Tibial nerve (tissue), 4 donors: ENCODE results near the gene BDKRB2. TPM values are rescaled to one million over a fixed set of nuclear protein-coding genes. Genes with fewer than 3 reads are reported as not detected.

Source experiments
- DNase-seq, 2 donors: peaks; one replicate each; pipeline ENCODE4 v3.0.0-alpha.2; 2019; ENCODE audit warnings: low spot score in 2 of 2
- H3K27ac ChIP-seq, 4 donors: fragments of 200-600 bp; sonication (generic) in 3 of 4; one replicate each; pipeline ENCODE4 v1.5.1; 2017 to 2019; ENCODE audit warnings: mild to moderate bottlenecking in 1 of 4
- H3K27me3 ChIP-seq, 2 donors: fragments of 200-600 bp; sonication (generic) in 1 of 2; one replicate each; pipeline versions ENCODE4 v1.5.1 to v1.6.0; 2017 to 2019
- H3K36me3 ChIP-seq, 3 donors: fragments of 200-600 bp; sonication (generic); one replicate each; pipeline ENCODE4 v1.5.1; 2018 to 2019
- H3K4me1 ChIP-seq, 4 donors: fragments of 200-600 bp; sonication (generic) in 3 of 4; one replicate each; pipeline ENCODE4 v1.5.1; 2017 to 2019
- H3K4me3 ChIP-seq, 4 donors: fragments of 200-600 bp; sonication (generic) in 3 of 4; one replicate each; pipeline ENCODE4 v1.5.1; 2017 to 2019; ENCODE audit warnings: mild to moderate bottlenecking in 1 of 4, moderate library complexity in 1 of 4
- H3K9me3 ChIP-seq, 4 donors: fragments of 200-600 bp; sonication (generic) in 3 of 4; one replicate each; pipeline ENCODE4 v1.5.1; 2017 to 2019
- CTCF ChIP-seq, 5 experiments: fragments of 200-600 bp in 3 of 5; fragments of 450-650 bp in 2 of 5; sonication (generic) in 3 of 5; IDR thresholded peaks; one replicate each; pipeline ENCODE4 v1.5.1; 2016 to 2019; ENCODE audit warnings: antibody characterized with exemption in 5 of 5, mild to moderate bottlenecking in 3 of 5, moderate library complexity in 2 of 5
- EP300 ChIP-seq, 2 donors: sonication (generic); formaldehyde crosslinking; IDR thresholded peaks; one replicate each; pipeline ENCODE4 v1.6.1; 2017; ENCODE audit warnings: antibody characterized with exemption in 2 of 2, mild to moderate bottlenecking in 1 of 2
- POLR2A ChIP-seq, 2 donors: fragments of 450-650 bp; IDR thresholded peaks; one replicate each; pipeline ENCODE4 v1.6.1; 2017; ENCODE audit warnings: antibody characterized with exemption in 2 of 2, mild to moderate bottlenecking in 2 of 2, moderate library complexity in 2 of 2
- WGBS, 2 donors: methylation state at CpG; one replicate each; pipeline ENCODE4 v1.1.5; 2018; 5-methylcytosine and 5-hydroxymethylcytosine counted together
- total RNA-seq, 4 donors: library from RNA; depleted of rRNA; stranded (reverse); fragments of >200 nt; gene quantifications; one replicate each; pipeline ENCODE4 v1.1.0, GENCODE V29; 2016

The BDKRB2 gene
- total RNA-seq, 4 donors from 2014 or later: 10.5 to 26.8 (median 18.4) TPM

- TF ChIP-seq EP300 (IDR thresholded peaks at IDR 0.05) (no peak), POLR2A (IDR thresholded peaks at IDR 0.05) (no peak), CTCF (IDR thresholded peaks at IDR 0.05) (no peak)
- Histone ChIP-seq H3K4me3 (no peak overlapping the region), H3K9me3 (no peaks in the 10 kb centered on the region), H3K27ac (no peak overlapping the region), H3K27me3 (no peaks in the 10 kb centered on the region), H3K4me1 (peaks cover 0 to 8% (median 0%) of the 10 kb centered on the region in 4 donors), H3K36me3 (no peaks in the 10 kb centered on the region)
- WGBS, 2 donors: 56 to 58% methylated on average over 16 of the region's 16 CpGs
- no peak for DNase-seq
Observed at GRCh38 chr14:96265383-96266095, 60.9 kb downstream of the BDKRB2 start.

- Histone ChIP-seq H3K9me3 (peaks cover 0 to 17% (median 0%) of the 10 kb centered on the region in 4 donors), H3K27me3 (no peaks in the 10 kb centered on the region), H3K36me3 (no peaks in the 10 kb centered on the region), H3K4me3 (no peak overlapping the region), H3K4me1 (peaks cover 0 to 8% (median 0%) of the 10 kb centered on the region in 4 donors), H3K27ac (no peak overlapping the region)
- DNase-seq: no peak
- TF ChIP-seq EP300 (IDR thresholded peaks at IDR 0.05) (no peak), POLR2A (IDR thresholded peaks at IDR 0.05) (no peak), CTCF (IDR thresholded peaks at IDR 0.05) (no peak)
- WGBS, 2 donors: 11 to 15% methylated on average over 3 of the region's 3 CpGs
Observed at GRCh38 chr14:96267336-96267735, 62.7 kb downstream of the BDKRB2 start.

GRCh38 chr14:96267916-96268315, 63.3 kb downstream of the BDKRB2 start:
- H3K36me3 ChIP-seq: no peaks in the 10 kb centered on the region
- no peak for DNase-seq
- peaks cover 0 to 22% (median 0%) of the 10 kb centered on the region in 4 donors for H3K9me3 ChIP-seq
- no peak overlapping the region for H3K4me3 ChIP-seq
- H3K4me1 ChIP-seq: peaks cover 0 to 8% (median 0%) of the 10 kb centered on the region in 4 donors
- 91 to 92% methylated on average over 4 to 5 of the region's 5 CpGs for WGBS, 2 donors
- H3K27ac ChIP-seq: no peak overlapping the region
- no peaks in the 10 kb centered on the region for H3K27me3 ChIP-seq
- no peak for TF ChIP-seq POLR2A (IDR thresholded peaks at IDR 0.05)
- TF ChIP-seq CTCF (IDR thresholded peaks at IDR 0.05): no peak
- TF ChIP-seq EP300 (IDR thresholded peaks at IDR 0.05): no peak

- no peak overlapping the region for H3K4me3 ChIP-seq
- H3K27me3 ChIP-seq: no peaks in the 10 kb centered on the region
- TF ChIP-seq CTCF (IDR thresholded peaks at IDR 0.05) (no peak), EP300 (IDR thresholded peaks at IDR 0.05) (peak in 1 of 2 donors; percentile 31)
- peaks cover 0 to 22% (median 0%) of the 10 kb centered on the region in 4 donors for H3K9me3 ChIP-seq
- peaks cover 0 to 8% (median 0%) of the 10 kb centered on the region in 4 donors for H3K4me1 ChIP-seq
- 77 to 82% methylated on average over 22 of the region's 22 CpGs for WGBS, 2 donors
- H3K36me3 ChIP-seq: no peaks in the 10 kb centered on the region
- DNase-seq: peak; percentile 32 to 40
- peak overlapping the region in 1 of 4 donors; percentile 43 for H3K27ac ChIP-seq
Observed at GRCh38 chr14:96268431-96269358, 64.1 kb downstream of the BDKRB2 start.

GRCh38 chr14:96269359-96269710, 64.7 kb downstream of the BDKRB2 start:
- TF ChIP-seq CTCF (IDR thresholded peaks at IDR 0.05) (no peak), POLR2A (IDR thresholded peaks at IDR 0.05) (no peak), EP300 (IDR thresholded peaks at IDR 0.05) (no peak)
- H3K4me3 ChIP-seq: no peak overlapping the region
- H3K4me1 ChIP-seq: peaks cover 0 to 8% (median 0%) of the 10 kb centered on the region in 4 donors
- DNase-seq: no peak
- H3K9me3 ChIP-seq: peaks cover 0 to 22% (median 0%) of the 10 kb centered on the region in 4 donors
- peak overlapping the region in 1 of 4 donors; percentile 43 for H3K27ac ChIP-seq
- WGBS, 2 donors: 79 to 92% methylated on average over 10 of the region's 10 CpGs
- no peaks in the 10 kb centered on the region for H3K36me3 ChIP-seq
- H3K27me3 ChIP-seq: no peaks in the 10 kb centered on the region
